ENCODE measurements around the gene STIM2. TPM values are rescaled to one million over a fixed set of nuclear protein-coding genes. Genes with fewer than 3 reads are reported as not detected.

The STIM2 gene
- total and polyA plus RNA-seq, 2 donors (not counting 3 experiments of a cell fraction or from before 2014, with no cell fraction given): 21.0 to 21.2 TPM

DNA sequence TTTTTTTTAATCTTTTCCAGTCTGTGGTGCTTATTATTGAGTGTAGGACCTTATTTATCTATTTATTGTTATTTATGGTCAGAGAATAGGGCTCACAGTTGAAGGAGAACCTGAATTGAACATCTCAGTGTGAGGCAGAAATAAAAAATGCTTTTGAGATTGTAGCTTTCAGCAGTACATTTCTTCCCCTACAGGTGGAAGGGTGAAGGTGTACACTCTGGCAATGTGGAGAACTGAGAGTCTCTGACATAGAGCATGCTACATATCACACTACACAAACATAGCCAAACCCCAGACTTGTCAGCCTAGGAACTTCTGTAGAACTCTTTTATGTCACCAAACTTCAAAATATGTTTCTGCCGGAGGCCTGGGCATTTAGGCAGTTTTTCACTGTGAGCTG is 140.2 kb downstream of the STIM2 start:
- Histone ChIP-seq H3K4me1 (ENCODE audit: control insufficient read depth, extremely low read depth, insufficient read depth, low read length) (peaks cover 12% of the 10 kb centered on the region), H3K9ac (replicated peaks; ENCODE audit: extremely low read depth, insufficient read depth, low read length) (no peak overlapping the region), H3K9me1 (replicated peaks; ENCODE audit: control insufficient read depth, extremely low read depth, insufficient read depth, low read length) (no peaks in the 10 kb centered on the region), H3K27me3 (ENCODE audit: control insufficient read depth in 2 of 2, insufficient read depth in 2 of 2, low read length in 2 of 2) (no peaks in the 10 kb centered on the region), H3K9me3 (replicated peaks; ENCODE audit: control insufficient read depth, insufficient read depth, low read length) (no peaks in the 10 kb centered on the region), H3K4me3 (replicated peaks in 1 of 3; ENCODE audit: insufficient read depth in 1 of 3, low read depth in 1 of 3, low read length in 3 of 3) (no peak overlapping the region), H3K36me3 (ENCODE audit: control insufficient read depth in 2 of 2, extremely low read depth in 1 of 2, insufficient read depth in 2 of 2, low read length in 2 of 2) (no peaks in the 10 kb centered on the region), H3K27ac (ENCODE audit: insufficient read depth, low read depth, low read length) (no peak overlapping the region), H4K20me1 (replicated peaks; ENCODE audit: control insufficient read depth, extremely low read depth, insufficient read depth, low read length) (no peaks in the 10 kb centered on the region), H3K79me2 (ENCODE audit: control insufficient read depth, insufficient read depth, low read length) (no peaks in the 10 kb centered on the region), H3K4me2 (ENCODE audit: insufficient read depth, low read length) (no peak overlapping the region), H2AFZ (ENCODE audit: low read depth, low read length) (no peak overlapping the region)
- no peak for DNase-seq (ENCODE audit: low read depth, low spot score)
- FAIRE-seq: no peak
- ChIA-PET CTCF (interaction anchor here (0.5 to 1.7 kb wide), 7 partner anchors 9 to 1013 kb away, joined by 3 to 6 read pairs (median 3); partner anchors contain the start of gene STIM2), POLR2A (no interaction called here)
- BruUV-seq (replicated peaks): no TSS peak
- intact Hi-C loops (cut with micrococcal nuclease) (no loop called here), dilution Hi-C loops (cut with MboI; ENCODE audit: extremely low pct_ligation_motif_present, low sequenced_read_pairs) (no loop called here)
- TF ChIP-seq, protein P1, sequence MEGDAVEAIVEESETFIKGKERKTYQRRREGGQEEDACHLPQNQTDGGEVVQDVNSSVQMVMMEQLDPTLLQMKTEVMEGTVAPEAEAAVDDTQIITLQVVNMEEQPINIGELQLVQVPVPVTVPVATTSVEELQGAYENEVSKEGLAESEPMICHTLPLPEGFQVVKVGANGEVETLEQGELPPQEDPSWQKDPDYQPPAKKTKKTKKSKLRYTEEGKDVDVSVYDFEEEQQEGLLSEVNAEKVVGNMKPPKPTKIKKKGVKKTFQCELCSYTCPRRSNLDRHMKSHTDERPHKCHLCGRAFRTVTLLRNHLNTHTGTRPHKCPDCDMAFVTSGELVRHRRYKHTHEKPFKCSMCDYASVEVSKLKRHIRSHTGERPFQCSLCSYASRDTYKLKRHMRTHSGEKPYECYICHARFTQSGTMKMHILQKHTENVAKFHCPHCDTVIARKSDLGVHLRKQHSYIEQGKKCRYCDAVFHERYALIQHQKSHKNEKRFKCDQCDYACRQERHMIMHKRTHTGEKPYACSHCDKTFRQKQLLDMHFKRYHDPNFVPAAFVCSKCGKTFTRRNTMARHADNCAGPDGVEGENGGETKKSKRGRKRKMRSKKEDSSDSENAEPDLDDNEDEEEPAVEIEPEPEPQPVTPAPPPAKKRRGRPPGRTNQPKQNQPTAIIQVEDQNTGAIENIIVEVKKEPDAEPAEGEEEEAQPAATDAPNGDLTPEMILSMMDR (IDR thresholded peaks at IDR 0.05; ENCODE audit: extremely low read depth in 1 of 2, insufficient read depth in 1 of 2, low read depth in 1 of 2, low read length in 2 of 2): peak in 1 of 2 donors; percentile 18
- no peak for TF ChIP-seq POLR2AphosphoS5 (IDR thresholded peaks at IDR 0.05; ENCODE audit: insufficient read depth, low read depth, low read length)

DNA sequence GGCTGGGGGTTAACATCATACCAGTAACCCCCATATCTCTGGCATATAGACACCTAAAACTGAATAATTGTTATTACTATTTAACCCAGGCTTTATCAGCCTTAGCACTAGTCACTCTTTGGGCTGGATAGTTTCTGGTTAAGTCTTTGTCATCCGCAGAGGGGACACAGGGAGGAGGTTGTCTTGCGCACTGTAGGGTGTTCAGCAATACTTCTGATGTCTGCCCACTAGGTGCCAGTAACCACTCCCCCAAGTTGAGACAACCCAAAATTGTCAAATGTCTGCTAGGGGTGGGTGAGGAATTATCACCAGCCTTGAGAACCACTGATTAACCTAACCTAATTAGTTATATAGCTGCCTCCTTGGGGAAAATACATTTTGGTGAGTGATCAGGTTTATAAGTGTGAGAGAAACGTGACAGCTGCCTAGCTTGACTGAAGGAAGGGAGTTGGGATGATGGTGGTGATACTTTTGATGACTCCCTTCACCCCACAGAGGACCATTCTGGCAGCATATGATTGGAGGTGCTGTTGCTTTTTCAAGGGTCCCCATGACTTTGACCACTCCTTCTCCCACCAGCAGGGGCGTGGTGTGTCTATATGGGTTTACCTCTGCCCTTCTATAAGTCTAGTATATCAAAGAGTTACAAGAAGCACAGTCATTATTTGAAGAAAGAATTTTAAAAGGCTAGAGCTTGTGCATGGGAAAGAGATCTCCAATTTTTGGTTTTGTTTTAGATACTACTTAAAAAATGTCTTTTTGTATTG is 140.9 kb downstream of the STIM2 start:
- no TSS peak for BruUV-seq (replicated peaks)
- CTCF ChIA-PET: interaction anchor here (0.5 to 1.7 kb wide), 6 partner anchors 9 to 140 kb away, joined by 3 to 6 read pairs (median 3); no protein-coding TSS in a partner anchor

More for the DNA sequence above, 140.9 kb downstream of the STIM2 start:
- H4K20me1 ChIP-seq (replicated peaks; ENCODE audit: control insufficient read depth, extremely low read depth, insufficient read depth, low read length): no peaks in the 10 kb centered on the region
- TF ChIP-seq FOS (IDR thresholded peaks at IDR 0.05; ENCODE audit: borderline replicate concordance, insufficient read depth, low read length): no peak
- no peak for TF ChIP-seq POLR2A (IDR thresholded peaks at IDR 0.05; ENCODE audit: low read depth, low read length)
- TF ChIP-seq JUN (IDR thresholded peaks at IDR 0.05; ENCODE audit: borderline replicate concordance, insufficient read depth, insufficient read length, low read depth): no peak
- TF ChIP-seq, protein P2, sequence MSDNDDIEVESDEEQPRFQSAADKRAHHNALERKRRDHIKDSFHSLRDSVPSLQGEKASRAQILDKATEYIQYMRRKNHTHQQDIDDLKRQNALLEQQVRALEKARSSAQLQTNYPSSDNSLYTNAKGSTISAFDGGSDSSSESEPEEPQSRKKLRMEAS (IDR thresholded peaks at IDR 0.05; ENCODE audit: insufficient read depth, insufficient read length): no peak
- no peak for TF ChIP-seq MYC (IDR thresholded peaks at IDR 0.05; ENCODE audit: low read depth, low read length)
- no peak for TF ChIP-seq EZH2 (IDR thresholded peaks at IDR 0.05; ENCODE audit: borderline replicate concordance, low read depth, low read length, severe bottlenecking)
- no peak for TF ChIP-seq GATA2 (IDR thresholded peaks at IDR 0.05; ENCODE audit: insufficient read depth, insufficient read length, low read depth, low read length)
- no peak for TF ChIP-seq POLR2AphosphoS5 (IDR thresholded peaks at IDR 0.05; ENCODE audit: insufficient read depth, low read depth, low read length)
- TF ChIP-seq, protein P1 (IDR thresholded peaks at IDR 0.05; ENCODE audit: extremely low read depth in 1 of 2, insufficient read depth in 1 of 2, low read depth in 1 of 2, low read length in 2 of 2): no peak
- no peak overlapping the region for H3K4me3 ChIP-seq (replicated peaks in 1 of 3; ENCODE audit: insufficient read depth in 1 of 3, low read depth in 1 of 3, low read length in 3 of 3)
- H3K36me3 ChIP-seq (ENCODE audit: control insufficient read depth in 2 of 2, extremely low read depth in 1 of 2, insufficient read depth in 2 of 2, low read length in 2 of 2): no peaks in the 10 kb centered on the region
- H3K27ac ChIP-seq (ENCODE audit: insufficient read depth, low read depth, low read length): no peak overlapping the region
- DNase-seq (ENCODE audit: low read depth, low spot score) (no peak), FAIRE-seq (no peak)
- H3K9ac ChIP-seq (replicated peaks; ENCODE audit: extremely low read depth, insufficient read depth, low read length): no peak overlapping the region
- POLR2A ChIA-PET: no interaction called here
- no peak overlapping the region for H2AFZ ChIP-seq (ENCODE audit: low read depth, low read length)
- peaks cover 18% of the 10 kb centered on the region for H3K4me1 ChIP-seq (ENCODE audit: control insufficient read depth, extremely low read depth, insufficient read depth, low read length)
- intact Hi-C loops (cut with micrococcal nuclease): no loop called here
- no peaks in the 10 kb centered on the region for H3K79me2 ChIP-seq (ENCODE audit: control insufficient read depth, insufficient read depth, low read length)
- dilution Hi-C loops (cut with MboI; ENCODE audit: extremely low pct_ligation_motif_present, low sequenced_read_pairs): no loop called here
- H3K27me3 ChIP-seq (ENCODE audit: control insufficient read depth in 2 of 2, insufficient read depth in 2 of 2, low read length in 2 of 2): no peaks in the 10 kb centered on the region
- H3K4me2 ChIP-seq (ENCODE audit: insufficient read depth, low read length): no peak overlapping the region
- no peaks in the 10 kb centered on the region for H3K9me3 ChIP-seq (replicated peaks; ENCODE audit: control insufficient read depth, insufficient read depth, low read length)
- no peaks in the 10 kb centered on the region for H3K9me1 ChIP-seq (replicated peaks; ENCODE audit: control insufficient read depth, extremely low read depth, insufficient read depth, low read length)

Measured in endothelial cell of umbilical vein (primary cell).